NCI-H748 (cell line): Measurements from ENCODE around the gene RNH1.

Experiments
- DNase-seq: peaks from one replicate; lab custom pipeline; 2025; ENCODE audit not compliant: unreplicated experiment; lab: John Stamatoyannopoulos, UW

Gene RNH1

GRCh38 chr11:506995-507726 is at the start of gene RNH1:
Gene RNH1, minus strand, starts transcription at chr11:507242. Its CDS starts 5,080 bp downstream, at chr11:502162.
- peak; percentile 94 for DNase-seq

GRCh38 chr11:555780-556661 is 49.0 kb upstream of the RNH1 start:
- DNase-seq, result peak; percentile 48

GRCh38 chr11:555227-555779 is 48.3 kb upstream of the RNH1 start:
- DNase-seq, result peak; percentile 49

- DNase-seq, result peak; percentile 88
These were observed 47.6 kb upstream of the RNH1 start for GRCh38 chr11:554428-555226.

- DNase-seq, result no peak
These were observed 46.9 kb upstream of the RNH1 start for GRCh38 chr11:553988-554340.

- no peak for DNase-seq
These were observed 46.3 kb upstream of the RNH1 start for GRCh38 chr11:553083-553987.

- no peak for DNase-seq
These were observed 44.6 kb upstream of the RNH1 start for GRCh38 chr11:551596-551995.

- no peak for DNase-seq
These were observed 44.1 kb upstream of the RNH1 start for GRCh38 chr11:551131-551530.

- DNase-seq, result no peak
These were observed 43.7 kb upstream of the RNH1 start for GRCh38 chr11:550746-551085.

GRCh38 chr11:550021-550745 is 43.1 kb upstream of the RNH1 start:
- DNase-seq, result no peak

- no peak for DNase-seq
These were observed 41.9 kb upstream of the RNH1 start for GRCh38 chr11:548700-549603.

- no peak for DNase-seq
These were observed 38.1 kb upstream of the RNH1 start for GRCh38 chr11:545171-545570.

- DNase-seq, result no peak
These were observed 37.8 kb upstream of the RNH1 start for GRCh38 chr11:544817-545166.

GRCh38 chr11:541433-541885 is 34.4 kb upstream of the RNH1 start:
- no peak for DNase-seq

- DNase-seq, result no peak
These were observed 33.8 kb upstream of the RNH1 start for GRCh38 chr11:540583-541432.

- DNase-seq, result no peak
These were observed 33.0 kb upstream of the RNH1 start for GRCh38 chr11:539971-540481.

GRCh38 chr11:538431-539051 is 31.5 kb upstream of the RNH1 start:
- DNase-seq, result no peak
